AG08395 (cell line): Measurements from ENCODE around the gene HYAL2.
A peak's percentile ranks its signal among the peaks of the same experiment; 100 is the strongest.
"Not testable (repeated sequence)": the region's sequence is repeated elsewhere in the genome, so short reads cannot be mapped to it uniquely, and the experiment has no call there.

Source experiments
- DNase-seq: peaks from one replicate; pipeline ENCODE4 v3.0.0; 2012; ENCODE audit warnings: mixed read lengths, low spot score

Gene HYAL2

DNA sequence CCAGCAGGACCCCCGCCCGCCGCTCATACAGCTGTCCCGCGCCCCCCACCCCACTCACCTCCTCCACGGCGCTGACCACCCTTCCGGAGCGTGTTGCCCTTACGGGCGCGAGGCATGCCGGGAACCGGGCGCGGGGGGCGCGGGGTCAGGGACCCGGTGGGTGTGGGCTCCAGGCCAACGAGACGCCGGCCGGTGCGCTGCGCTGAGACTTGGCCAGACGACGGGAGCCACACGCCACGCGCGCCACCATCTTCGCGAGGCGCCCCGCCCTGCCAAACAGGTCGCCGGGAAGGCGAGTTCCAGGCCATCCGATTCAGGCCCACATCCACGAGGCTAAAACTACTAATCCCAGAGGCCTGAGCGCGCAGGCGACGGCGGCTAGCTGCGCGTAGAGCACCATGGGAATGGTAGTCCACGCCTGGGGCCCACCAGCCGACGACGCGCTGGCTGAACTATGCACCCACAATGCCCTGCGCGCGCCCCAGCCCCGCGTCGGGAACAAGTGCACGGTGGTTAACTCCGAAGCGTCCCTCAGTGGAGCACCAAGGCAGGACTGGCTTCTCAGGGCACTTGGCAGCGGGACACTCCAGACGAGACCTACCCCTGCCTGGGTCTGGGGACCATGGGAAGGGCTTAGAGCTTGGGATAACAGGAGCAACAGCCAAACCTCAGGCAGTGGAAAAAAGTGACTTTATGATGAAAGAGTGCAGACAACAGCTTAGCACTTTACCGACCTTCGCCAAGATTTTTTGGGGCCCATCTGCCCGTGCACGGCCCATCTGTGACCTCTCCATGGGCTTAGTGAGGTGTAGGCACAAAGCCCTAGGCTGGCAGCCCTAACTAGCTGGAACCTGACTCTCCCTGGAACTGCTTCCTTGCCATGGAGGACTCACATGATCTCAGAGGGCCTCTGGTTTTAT, 30.1 kb downstream of the HYAL2 start, which contains the start of gene IFRD2:
Gene IFRD2 (minus strand): TSS at position 271 of the 920 bp plus-strand sequence. CDS start 155 bp downstream, at position 116.
- DNase-seq = peak; percentile 96

- no peak for DNase-seq
Observed at GRCh38 chr3:50290161-50290641, 32.3 kb downstream of the HYAL2 start.

- no peak for DNase-seq
Observed at GRCh38 chr3:50289130-50289529, 33.4 kb downstream of the HYAL2 start.

GRCh38 chr3:50288387-50289007, 34.0 kb downstream of the HYAL2 start:
- DNase-seq = no peak

DNA sequence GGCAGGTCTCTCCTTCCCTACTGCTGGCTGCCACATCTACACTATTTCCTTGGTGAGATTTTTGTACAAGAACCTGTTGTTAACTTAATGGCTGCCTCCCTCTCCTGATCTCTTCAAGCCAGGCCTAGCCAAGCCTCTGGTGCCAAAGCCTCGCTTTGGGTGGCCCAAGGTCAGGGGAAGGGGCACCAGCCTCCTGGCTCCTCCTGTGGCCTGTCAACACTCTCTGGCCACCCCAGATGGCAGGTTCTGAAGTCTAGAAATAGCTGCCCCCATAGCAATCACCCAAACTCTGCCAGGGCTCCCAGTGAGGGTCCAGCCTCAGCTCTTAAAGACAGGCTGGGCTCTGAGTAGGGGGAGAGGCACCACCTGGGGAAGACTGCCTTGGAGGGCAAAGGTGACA, 35.3 kb downstream of the HYAL2 start:
- no peak for DNase-seq

DNA sequence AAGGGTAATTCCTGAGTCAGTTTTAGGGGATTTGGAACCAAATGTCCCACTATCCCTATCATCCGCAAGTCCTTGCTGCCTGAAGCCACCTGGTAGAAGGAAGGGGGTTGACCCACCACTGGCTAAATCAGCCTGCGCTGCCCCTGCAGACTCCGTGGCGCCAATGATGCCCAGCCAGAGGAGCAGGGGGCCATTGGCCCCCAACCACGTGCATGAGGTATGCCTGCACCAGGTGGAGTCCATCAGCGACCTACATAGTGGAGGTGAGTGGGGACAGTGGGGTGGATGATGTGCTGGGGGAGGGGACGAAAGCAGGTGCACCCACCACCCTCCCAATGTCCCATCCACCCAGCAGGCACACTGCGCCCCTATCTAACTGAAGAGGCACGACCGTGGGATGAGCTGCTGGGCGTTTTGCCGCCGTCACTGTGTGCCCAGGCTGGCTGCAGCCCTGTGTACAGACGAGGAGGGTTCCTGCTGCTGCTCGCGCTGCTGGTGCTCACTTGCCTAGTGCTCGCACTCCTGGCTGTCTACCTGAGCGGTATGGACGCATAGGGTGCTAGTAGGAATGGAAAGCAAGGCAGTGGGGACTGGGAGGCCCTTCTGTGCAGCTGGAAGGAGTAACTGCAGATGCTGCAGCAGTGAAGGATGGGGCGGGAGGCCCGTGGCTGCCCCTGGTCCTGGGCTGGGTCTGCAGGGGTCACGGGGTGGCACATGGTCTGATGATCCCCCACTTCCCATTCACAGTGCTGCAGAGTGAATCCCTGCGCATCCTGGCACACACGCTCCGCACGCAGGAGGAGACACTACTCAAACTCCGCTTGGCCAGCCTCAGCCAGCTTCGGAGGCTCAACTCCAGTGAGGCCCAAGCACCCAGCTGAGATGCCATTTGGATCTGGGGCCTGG, 36.0 kb downstream of the HYAL2 start:
- DNase-seq = no peak

- DNase-seq = not testable (repeated sequence)
Observed at GRCh38 chr3:50284121-50284520, 38.4 kb downstream of the HYAL2 start.

GRCh38 chr3:50279255-50280016, 43.1 kb downstream of the HYAL2 start:
- DNase-seq = no peak

DNA sequence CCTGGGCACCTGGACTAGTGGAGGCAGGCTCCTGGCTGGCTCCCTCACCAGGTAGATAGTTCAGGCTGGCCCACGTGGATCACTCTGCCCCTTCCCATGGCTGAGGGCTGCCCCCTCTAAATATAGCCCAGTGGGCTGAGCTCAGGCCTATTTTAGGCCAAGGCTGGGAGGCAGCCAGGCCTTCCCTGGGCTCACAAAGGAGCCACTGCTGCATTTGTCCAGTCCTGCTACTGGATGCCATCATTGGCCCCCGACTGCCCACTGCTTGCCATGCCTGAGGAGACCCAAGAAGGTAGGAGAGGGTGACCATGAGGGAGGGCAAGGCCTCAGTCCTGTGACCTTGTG, 43.7 kb downstream of the HYAL2 start, which contains the start of gene LSMEM2:
Gene LSMEM2 (plus strand): TSS at position 208 of the 345 bp plus-strand sequence. CDS start 27 bp downstream, at position 235.
- no peak for DNase-seq

DNA sequence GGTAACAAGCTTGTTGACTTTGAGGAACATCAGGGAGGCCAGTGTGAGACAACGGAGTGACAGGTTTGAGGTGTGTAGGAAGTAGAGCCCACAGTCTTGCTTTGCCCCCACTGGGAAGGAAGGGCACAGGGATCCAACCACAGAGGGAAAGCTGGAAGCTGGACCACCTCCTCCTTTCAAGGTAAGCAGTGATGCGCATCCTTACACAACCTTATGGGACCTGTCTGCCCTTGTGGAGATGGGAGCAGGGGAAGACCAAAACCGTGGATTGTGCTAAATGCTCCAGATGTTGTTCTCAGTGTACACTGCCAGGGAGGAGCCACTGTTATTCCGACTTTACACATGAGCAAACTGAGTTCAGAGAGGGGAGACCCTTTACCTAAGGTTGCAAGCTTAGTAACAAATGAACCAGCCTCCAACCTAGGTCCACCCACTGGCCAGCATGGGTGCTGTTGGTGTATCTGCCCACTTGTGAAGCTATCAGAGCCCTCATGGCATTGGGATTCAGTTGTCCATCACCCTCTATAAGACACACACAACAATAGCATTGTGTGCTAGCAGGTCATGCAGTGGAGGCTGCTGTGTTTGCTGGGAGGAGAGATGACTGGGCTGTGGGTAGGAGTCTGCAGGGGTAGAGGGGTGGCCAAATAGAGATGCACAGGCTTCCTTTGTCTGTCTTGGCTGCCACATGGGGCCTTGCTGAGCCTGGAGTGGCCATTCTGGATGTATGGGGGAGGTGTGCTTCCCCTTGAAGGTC, 44.2 kb downstream of the HYAL2 start:
- no peak for DNase-seq

DNA sequence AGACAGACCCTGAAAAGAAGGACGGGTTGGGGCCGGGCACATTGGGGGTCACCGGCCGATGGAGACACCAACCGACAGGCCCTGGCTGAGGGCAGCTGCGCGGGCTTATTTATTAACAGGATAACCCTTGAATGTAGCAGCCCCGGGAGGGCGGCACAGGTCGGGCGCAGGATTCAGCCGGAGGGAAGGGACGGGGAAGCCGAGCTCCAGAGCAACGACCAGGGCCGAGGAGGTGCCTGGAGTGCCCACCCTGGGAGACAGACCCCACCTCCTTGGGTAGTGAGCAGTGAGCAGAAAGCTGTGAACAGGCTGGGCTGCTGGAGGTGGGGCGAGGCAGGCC, 45.8 kb downstream of the HYAL2 start:
- no peak for DNase-seq

- DNase-seq = no peak
Observed at GRCh38 chr3:50275996-50276761, 46.4 kb downstream of the HYAL2 start.

DNA sequence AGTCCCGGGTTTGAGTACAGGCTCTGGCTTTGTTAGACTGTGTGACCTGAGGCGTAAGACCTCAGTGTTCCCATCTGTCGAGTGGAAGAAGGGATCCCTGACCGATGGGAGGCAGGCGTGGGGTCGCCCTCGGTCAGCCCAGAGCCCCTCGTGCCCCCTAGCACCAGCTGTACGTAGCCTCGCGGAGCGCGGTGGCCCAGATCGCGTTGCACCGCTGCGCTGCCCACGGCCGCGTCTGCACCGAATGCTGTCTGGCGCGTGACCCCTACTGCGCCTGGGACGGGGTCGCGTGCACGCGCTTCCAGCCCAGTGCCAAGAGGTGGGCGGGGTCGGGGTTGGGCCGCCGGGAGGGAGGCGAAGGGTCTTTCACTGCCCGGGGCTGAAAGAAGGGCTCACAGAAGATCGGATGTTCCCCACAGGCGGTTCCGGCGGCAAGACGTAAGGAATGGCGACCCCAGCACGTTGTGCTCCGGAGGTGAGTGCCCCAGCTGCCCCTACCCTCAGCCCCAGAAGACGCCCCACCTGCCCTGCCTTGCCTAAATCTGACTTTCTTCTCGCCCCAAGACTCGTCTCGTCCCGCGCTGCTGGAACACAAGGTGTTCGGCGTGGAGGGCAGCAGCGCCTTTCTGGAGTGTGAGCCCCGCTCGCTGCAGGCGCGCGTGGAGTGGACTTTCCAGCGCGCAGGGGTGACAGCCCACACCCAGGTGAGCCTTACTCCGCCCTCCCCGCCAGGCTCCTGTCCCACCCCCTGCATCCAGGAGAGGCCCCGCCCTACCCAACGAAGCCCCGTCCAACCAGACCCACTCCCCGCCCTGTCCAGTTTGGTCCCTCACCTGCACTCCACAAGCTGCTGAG, 47.2 kb downstream of the HYAL2 start:
- DNase-seq = no peak

DNA sequence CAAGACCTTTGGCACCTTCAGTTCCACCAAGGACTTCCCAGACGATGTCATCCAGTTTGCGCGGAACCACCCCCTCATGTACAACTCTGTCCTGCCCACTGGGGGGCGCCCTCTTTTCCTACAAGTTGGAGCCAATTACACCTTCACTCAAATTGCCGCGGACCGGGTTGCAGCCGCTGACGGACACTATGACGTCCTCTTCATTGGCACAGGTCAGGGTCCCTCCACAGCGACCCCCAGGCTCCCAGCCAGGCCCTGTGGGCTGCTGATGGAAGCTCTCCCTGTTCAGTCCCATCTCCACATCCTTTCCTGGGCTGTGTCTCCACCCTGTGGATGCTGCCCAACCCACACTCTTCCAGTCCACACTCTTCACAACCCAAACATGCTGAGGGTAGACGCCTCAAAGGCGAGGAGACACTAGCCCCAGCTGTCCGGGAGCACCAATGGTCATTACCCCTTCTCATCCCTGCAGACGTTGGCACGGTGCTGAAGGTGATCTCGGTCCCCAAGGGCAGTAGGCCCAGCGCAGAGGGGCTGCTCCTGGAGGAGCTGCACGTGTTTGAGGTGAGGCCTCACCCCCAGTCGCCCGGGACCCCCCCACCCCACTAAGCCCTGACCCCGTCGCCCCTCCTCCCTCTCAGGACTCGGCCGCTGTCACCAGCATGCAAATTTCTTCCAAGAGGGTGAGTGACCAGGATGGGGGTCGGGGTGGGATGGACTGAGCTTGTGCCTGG, 48.0 kb downstream of the HYAL2 start:
- no peak for DNase-seq

DNA sequence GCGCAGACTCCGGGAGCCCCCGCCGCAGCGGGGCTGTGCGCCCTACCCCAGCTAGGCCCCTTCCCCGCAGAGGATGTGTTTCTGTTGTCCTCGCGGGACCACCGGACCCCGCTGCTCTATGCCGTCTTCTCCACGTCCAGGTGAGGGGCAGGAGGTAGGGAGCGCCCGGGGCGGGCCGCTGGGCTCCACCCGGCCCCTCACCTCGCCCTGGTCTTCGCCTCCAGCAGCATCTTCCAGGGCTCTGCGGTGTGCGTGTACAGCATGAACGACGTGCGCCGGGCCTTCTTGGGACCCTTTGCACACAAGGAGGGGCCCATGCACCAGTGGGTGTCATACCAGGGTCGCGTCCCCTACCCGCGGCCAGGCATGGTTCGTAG, 48.9 kb downstream of the HYAL2 start:
- DNase-seq = no peak

DNA sequence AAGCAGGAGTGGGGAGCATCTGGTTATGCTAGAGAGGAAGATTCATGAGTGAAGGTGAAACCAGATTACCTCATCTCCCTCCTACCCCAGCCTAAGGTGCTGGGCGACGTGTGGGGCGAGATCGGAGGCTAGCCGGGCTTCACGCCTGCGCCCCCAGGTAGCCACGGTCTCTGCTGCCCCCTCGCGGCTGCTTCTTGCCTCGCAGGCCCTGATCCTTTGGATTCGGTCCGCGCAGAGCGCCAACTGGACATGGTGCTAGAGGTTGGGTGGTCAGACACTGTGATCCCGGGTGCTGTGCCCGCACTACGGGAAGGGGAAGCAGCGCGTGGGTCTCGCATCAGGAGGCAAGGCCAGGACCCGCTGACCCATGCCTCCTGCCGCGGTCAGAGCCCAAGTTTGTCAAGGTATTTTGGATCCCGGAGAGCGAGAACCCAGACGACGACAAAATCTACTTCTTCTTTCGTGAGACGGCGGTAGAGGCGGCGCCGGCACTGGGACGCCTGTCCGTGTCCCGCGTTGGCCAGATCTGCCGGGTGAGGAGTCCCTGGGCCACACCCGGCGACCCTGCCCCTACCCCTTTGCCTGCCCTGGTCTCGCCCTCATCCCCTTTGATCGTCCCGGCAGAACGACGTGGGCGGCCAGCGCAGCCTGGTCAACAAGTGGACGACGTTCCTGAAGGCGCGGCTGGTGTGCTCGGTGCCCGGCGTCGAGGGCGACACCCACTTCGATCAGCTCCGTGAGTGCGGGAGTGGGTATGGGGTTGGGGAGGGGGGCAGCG, 49.4 kb downstream of the HYAL2 start:
- peak; percentile 93 for DNase-seq

GRCh38 chr3:50272538-50272910, 50.0 kb downstream of the HYAL2 start:
- not testable (repeated sequence) for DNase-seq
